Muscle layer of duodenum (tissue), 2 donors: ENCODE data around the gene GRK1.

ENCODE experiments used
- H3K27ac ChIP-seq: one replicate; pipeline ENCODE4 v1.7.0; 2013; ENCODE audit warnings: mild to moderate bottlenecking, low read length
- H3K27me3 ChIP-seq: one replicate; pipeline ENCODE4 v1.7.0; 2013; ENCODE audit warnings: low read depth, mild to moderate bottlenecking, control low read depth, low read length
- H3K36me3 ChIP-seq, 2 donors: one replicate each; pipeline ENCODE4 v1.7.0; 2013; ENCODE audit warnings: low read length in 2 of 2, control low read depth in 1 of 2, mild to moderate bottlenecking in 1 of 2; ENCODE audit not compliant: insufficient read depth in 2 of 2, control insufficient read depth in 1 of 2
- H3K4me1 ChIP-seq, 2 donors: one replicate each; pipeline ENCODE4 v1.7.0; 2013; ENCODE audit warnings: low read length in 2 of 2, mild to moderate bottlenecking in 2 of 2, control low read depth in 1 of 2, moderate library complexity in 1 of 2; ENCODE audit not compliant: insufficient read depth in 2 of 2, control insufficient read depth in 1 of 2
- H3K4me3 ChIP-seq, 2 donors: one replicate each; pipeline ENCODE4 v1.7.0; 2013; ENCODE audit warnings: low read length in 2 of 2, low read depth in 1 of 2, mild to moderate bottlenecking in 1 of 2
- H3K9me3 ChIP-seq, 2 donors: one replicate each; pipeline ENCODE4 v1.7.0; 2013; ENCODE audit warnings: low read length in 2 of 2, control low read depth in 1 of 2, mild to moderate bottlenecking in 1 of 2; ENCODE audit not compliant: control insufficient read depth in 1 of 2
- donor health status: healthy.

Gene GRK1

DNA sequence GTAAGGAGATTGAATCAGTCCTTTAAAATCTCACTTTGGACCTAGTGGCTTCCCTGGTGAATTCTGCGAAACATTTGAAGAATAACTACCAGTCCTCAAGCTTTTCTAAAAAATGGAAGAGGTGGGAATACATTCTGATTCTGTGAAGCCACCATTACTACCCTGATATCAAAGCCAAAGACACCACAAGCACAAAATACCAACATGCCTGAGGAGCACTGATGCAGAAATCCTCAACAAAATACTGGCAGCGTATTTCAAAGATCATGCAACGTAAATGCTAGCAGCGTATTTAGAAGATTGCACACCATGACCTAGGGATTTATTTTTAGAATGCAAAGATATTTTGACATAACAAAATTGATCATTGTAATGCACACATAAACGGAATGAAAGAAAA is 23.4 kb upstream of the GRK1 start:
- no peaks in the 10 kb centered on the region for H3K9me3 ChIP-seq
- peaks cover 0 to 7% of the 10 kb centered on the region in 2 donors for H3K4me1 ChIP-seq
- no peaks in the 10 kb centered on the region for H3K27me3 ChIP-seq
- H3K36me3 ChIP-seq, result peaks cover 5 to 12% of the 10 kb centered on the region in 2 donors
- no peak overlapping the region for H3K27ac ChIP-seq
- H3K4me3 ChIP-seq, result no peak overlapping the region

- Histone ChIP-seq H3K36me3 (peaks cover 0 to 5% of the 10 kb centered on the region in 2 donors), H3K4me3 (no peak overlapping the region), H3K27ac (no peak overlapping the region), H3K9me3 (no peaks in the 10 kb centered on the region), H3K4me1 (peaks cover 0 to 7% of the 10 kb centered on the region in 2 donors), H3K27me3 (no peaks in the 10 kb centered on the region)
Observed at GRCh38 chr13:113644800-113645199, 22.2 kb upstream of the GRK1 start.

- Histone ChIP-seq H3K9me3 (no peaks in the 10 kb centered on the region), H3K27me3 (no peaks in the 10 kb centered on the region), H3K4me1 (peaks cover 0 to 7% of the 10 kb centered on the region in 2 donors), H3K27ac (no peak overlapping the region), H3K4me3 (no peak overlapping the region), H3K36me3 (no peaks in the 10 kb centered on the region)
Observed at GRCh38 chr13:113645329-113645728, 21.7 kb upstream of the GRK1 start.

GRCh38 chr13:113646376-113646775 is 20.6 kb upstream of the GRK1 start:
- Histone ChIP-seq H3K27me3 (no peaks in the 10 kb centered on the region), H3K36me3 (no peaks in the 10 kb centered on the region), H3K4me1 (peaks cover 0 to 7% of the 10 kb centered on the region in 2 donors), H3K4me3 (no peak overlapping the region), H3K27ac (no peak overlapping the region), H3K9me3 (no peaks in the 10 kb centered on the region)

GRCh38 chr13:113646921-113647340 is 20.1 kb upstream of the GRK1 start:
- Histone ChIP-seq H3K27ac (no peak overlapping the region), H3K4me1 (peaks cover 0 to 7% of the 10 kb centered on the region in 2 donors), H3K27me3 (no peaks in the 10 kb centered on the region), H3K4me3 (no peak overlapping the region), H3K36me3 (no peaks in the 10 kb centered on the region), H3K9me3 (no peaks in the 10 kb centered on the region)

DNA sequence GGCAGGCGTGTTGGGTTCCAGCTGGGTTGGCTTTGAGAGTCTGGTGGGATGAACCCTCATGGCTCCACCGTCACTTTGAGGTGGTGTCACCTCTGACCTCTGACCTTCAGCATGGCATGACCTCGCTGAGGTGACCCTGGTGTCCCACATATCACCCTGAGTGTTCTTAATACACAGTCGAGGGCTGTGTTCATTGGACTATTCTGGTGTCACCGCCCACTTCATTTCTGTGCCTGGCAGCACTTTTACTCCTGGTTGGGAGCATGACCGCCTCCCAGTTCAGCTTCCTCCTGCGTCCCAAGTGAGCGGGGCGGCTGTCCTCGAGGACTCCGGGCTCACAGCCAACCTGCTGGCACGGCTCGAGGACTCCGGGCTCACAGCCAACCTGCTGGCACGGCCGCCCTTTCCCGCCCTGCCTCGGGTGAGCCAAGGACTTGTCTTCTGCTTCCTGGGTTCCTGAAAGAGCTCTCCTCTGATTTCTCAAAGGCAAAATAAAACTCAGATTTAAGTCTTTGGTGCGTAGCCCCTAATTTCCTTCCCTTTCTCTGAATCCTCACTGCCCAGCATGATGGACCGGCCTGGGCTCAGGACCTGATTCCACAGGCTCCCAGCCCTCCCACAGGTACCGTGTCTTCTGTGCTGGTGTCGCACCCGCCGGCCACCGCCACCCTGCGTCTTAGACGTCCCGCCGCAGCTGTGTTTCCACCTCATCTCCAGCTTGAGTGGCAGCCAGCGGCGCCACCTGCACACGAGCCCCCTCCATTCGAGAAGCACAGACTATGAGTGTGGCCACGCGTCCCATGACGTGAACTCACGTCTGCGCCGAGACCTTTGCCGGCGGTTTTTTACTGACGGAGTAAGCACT is 19.4 kb upstream of the GRK1 start:
- H3K36me3 ChIP-seq, result no peaks in the 10 kb centered on the region
- no peak overlapping the region for H3K27ac ChIP-seq
- no peaks in the 10 kb centered on the region for H3K9me3 ChIP-seq
- H3K4me1 ChIP-seq, result peaks cover 0 to 7% of the 10 kb centered on the region in 2 donors
- H3K4me3 ChIP-seq, result no peak overlapping the region
- H3K27me3 ChIP-seq, result no peaks in the 10 kb centered on the region

DNA sequence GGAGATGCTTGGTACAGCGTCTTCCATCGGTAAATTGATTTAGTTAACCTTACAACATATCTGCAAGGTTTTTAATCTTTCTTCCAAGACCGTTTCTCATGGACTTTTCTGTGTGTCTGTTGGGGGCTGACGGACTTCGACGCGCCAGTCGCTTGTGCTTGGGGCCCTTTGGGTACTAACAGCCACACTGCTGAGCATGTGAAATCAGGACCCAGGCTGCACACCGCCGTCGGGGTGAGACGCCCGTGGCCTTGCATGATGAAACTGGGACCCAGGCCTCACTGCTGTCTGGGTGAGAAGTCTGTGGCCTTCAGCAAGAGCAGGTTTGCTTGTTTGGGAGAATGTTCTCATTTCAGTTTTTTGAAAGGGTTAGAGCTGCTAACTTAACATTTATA is 18.8 kb upstream of the GRK1 start:
- Histone ChIP-seq H3K27me3 (no peaks in the 10 kb centered on the region), H3K9me3 (no peaks in the 10 kb centered on the region), H3K4me3 (no peak overlapping the region), H3K36me3 (no peaks in the 10 kb centered on the region), H3K27ac (no peak overlapping the region), H3K4me1 (peaks cover 0 to 7% of the 10 kb centered on the region in 2 donors)

GRCh38 chr13:113649212-113649611 is 17.8 kb upstream of the GRK1 start:
- H3K36me3 ChIP-seq, result no peaks in the 10 kb centered on the region
- peaks cover 0 to 7% of the 10 kb centered on the region in 2 donors for H3K4me1 ChIP-seq
- H3K27me3 ChIP-seq, result no peaks in the 10 kb centered on the region
- H3K27ac ChIP-seq, result no peak overlapping the region
- H3K4me3 ChIP-seq, result no peak overlapping the region
- no peaks in the 10 kb centered on the region for H3K9me3 ChIP-seq

GRCh38 chr13:113650275-113650674 is 16.7 kb upstream of the GRK1 start:
- no peaks in the 10 kb centered on the region for H3K9me3 ChIP-seq
- no peak overlapping the region for H3K27ac ChIP-seq
- H3K4me3 ChIP-seq, result no peak overlapping the region
- H3K36me3 ChIP-seq, result no peaks in the 10 kb centered on the region
- H3K27me3 ChIP-seq, result no peaks in the 10 kb centered on the region
- peaks cover 0 to 7% of the 10 kb centered on the region in 2 donors for H3K4me1 ChIP-seq

DNA sequence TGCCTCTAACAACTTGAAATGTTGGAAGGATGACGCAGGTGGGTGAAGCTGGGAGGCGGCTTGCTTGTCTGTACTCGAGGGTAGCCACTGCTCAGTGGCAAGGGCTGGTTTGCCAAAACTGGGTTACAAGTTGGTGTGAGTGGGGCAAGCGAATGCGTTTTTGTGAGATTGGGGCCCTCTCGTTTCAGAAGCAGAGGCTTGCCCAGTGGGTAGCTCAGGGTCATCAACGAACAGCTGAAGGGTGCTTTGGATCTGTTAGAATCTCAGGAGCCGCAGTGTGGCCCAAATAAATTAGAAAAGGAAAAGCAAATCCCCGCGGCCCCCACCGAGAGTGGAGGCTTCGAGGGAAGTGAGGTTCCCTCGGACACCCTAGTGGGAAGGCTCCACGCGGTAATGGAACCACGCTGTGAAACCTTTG is 16.3 kb upstream of the GRK1 start:
- Histone ChIP-seq H3K9me3 (no peaks in the 10 kb centered on the region), H3K27ac (no peak overlapping the region), H3K36me3 (no peaks in the 10 kb centered on the region), H3K4me1 (peaks cover 0 to 7% of the 10 kb centered on the region in 2 donors), H3K27me3 (no peaks in the 10 kb centered on the region), H3K4me3 (no peak overlapping the region)

- H3K4me3 ChIP-seq, result no peak overlapping the region
- H3K27me3 ChIP-seq, result no peaks in the 10 kb centered on the region
- H3K4me1 ChIP-seq, result peaks cover 0 to 7% of the 10 kb centered on the region in 2 donors
- H3K27ac ChIP-seq, result no peak overlapping the region
- no peaks in the 10 kb centered on the region for H3K9me3 ChIP-seq
- H3K36me3 ChIP-seq, result no peaks in the 10 kb centered on the region
Observed at GRCh38 chr13:113651511-113652403, 15.3 kb upstream of the GRK1 start.
